Kidney glomerular epithelial cell (primary cell): Measurements from ENCODE around the gene FAM174B.

Experiments
- DNase-seq: peaks from one replicate; lab custom pipeline; 2025; lab: John Stamatoyannopoulos, UW

Gene FAM174B

DNA sequence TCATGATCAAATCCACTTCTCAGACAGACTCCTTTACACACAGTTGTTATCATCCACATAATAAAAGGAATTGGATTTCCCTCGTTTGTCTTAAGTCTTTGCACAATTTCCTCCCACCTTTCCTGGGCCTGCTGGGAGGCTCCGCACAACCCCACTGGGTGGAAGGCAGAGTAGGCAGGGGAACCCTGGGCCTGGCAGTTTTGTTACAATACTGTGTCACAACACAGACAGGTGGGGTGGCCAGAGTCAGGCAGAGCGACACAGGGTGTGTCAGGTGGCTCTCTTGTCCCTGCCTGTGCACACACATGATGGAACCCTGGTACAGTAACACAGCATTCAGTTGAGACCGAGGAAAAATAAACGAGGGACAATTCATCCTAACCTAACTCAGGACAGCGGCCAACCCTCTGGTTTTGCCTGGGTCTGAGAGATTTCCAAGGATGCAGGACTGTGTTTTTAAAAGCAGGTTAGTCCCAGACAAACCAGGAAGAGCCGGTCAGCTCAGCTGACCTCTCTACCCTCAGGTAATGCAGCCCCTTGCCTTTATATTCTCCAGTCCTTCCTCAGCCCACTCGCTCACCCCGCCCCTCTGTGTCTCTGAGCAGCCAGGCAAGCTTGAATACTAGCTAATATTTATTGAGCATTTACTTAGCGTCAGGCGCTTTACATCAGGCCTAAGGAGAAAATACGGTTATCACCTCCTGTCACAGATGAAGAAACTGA lies 8.8 kb upstream of the FAM174B start:
- DNase-seq: no peak

DNA sequence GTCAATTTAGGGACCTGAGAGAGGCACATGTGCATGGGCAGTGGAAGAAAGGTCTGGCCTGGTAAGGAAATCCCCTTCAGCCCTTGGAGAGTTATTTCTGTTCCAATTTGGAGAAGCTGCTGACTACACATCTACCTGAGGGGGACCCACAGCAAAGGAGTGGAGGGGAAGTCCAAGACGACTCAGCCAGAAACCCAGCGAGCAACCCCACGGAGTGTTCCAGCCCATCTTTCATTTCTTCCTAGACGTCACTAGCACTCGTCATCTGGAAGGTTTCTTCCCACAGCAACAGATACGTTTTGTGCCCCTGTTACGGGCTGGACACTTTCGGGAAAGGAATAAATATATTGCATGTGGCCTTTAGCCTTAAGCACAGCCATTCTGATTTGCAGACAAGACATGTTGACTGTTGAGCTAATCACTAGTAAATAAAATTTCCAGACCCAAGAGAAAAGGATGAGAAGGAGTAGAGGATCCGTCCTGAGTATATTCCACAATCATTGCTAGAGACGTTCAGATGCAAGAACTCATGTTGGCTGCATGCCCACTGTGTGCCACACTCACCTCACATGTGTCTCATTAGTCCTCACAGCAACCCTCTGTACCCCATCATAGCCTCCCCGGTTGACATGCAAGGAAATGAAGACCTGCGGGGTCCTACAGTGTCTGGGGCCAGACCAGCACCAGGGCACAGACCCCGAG lies 7.8 kb upstream of the FAM174B start:
- no peak for DNase-seq

DNA sequence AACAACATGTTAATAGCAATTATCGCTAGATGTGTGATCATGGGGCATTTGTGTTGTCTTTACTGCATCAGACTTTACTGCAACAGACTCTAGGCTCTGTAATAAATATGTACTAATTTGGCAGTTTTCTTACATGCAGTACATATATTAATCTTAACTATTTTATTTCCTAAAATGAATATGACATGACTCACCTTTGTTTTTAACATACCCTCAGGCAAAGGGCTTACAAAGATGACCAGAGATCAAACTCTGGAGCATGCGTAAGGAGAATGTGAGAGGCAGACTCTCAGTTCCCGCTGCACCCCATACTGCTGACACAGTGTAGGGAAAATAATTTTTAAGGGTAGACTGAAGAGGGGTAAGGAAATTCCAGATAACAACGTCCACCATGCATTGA lies 7.2 kb upstream of the FAM174B start:
- DNase-seq: no peak

DNA sequence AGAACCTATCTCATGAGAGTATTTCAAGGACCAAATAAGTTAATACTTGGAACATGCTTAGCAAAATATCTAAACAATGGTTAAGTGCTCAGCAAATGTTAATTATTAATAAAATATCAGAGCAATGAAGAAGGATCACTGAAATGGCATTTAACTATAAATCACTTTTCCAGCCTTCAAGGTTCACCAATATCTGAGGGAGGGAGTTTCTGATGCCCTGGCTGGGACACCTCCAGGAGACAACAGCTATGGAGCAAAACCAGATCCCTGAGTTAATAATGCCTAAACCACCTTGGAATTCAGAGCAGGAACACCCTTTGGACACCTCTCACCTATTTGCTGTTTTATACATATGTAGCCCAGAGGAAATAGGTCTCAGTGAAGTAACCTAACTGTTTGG lies 6.4 kb upstream of the FAM174B start:
- peak; percentile 57 for DNase-seq

DNA sequence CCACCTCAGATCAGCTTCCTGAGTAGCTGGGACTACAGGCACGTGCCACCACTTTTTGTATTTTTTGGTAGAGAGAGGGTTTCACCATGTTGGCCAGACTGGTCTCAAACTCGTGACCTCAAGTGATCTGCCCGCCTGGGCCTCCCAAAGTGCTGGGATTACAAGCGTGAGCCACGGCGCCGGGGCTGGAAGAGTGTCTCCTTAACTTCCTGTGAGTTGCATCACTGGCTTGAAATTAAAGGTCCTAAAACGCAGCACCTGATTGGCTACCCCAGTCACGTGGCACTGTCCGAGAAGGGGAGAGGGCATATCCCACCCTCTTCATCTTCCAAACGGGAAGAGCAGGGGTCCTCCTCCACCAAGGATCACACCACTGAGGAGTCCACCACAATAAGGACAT lies 5.5 kb upstream of the FAM174B start:
- DNase-seq: no peak

DNA sequence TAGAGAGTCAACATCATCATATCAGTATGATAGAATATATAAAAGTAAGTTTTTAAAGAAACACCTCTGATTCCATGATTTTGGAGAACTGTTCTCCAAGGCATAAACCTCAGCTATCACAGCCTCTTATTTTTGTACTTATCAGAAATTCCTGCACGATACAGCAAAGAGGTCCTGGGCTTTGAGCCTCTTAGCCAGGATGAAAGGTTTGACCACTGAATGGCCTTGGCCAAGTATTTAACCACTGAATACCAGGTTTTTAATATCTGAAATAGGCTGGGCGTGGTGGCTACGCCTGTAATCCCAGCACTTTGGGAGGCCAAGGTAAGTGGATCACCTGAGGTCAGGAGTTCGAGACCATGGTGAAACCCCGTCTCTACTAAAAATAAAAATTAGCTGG lies 1.9 kb upstream of the FAM174B start:
- no peak for DNase-seq

DNA sequence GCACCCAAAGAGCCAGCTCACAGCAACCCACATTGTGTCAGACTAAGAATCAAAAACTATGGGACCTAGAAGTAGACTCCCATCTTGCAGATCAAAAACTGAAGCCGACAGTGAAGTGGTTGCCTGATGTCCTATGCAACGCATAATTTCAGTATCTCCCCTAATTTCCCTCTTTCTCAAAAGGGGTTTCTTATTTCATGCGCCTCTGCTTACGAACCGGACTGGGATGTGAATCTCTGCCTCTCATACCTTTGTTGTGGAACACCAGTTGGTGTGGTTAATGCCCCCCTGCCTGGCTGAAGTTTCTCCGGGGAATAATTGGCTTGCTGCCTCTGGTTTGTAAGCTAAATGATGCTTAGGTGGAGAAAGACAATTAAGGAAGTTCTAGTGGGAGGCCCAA lies 514 bp upstream of the FAM174B start:
- DNase-seq: no peak

DNA sequence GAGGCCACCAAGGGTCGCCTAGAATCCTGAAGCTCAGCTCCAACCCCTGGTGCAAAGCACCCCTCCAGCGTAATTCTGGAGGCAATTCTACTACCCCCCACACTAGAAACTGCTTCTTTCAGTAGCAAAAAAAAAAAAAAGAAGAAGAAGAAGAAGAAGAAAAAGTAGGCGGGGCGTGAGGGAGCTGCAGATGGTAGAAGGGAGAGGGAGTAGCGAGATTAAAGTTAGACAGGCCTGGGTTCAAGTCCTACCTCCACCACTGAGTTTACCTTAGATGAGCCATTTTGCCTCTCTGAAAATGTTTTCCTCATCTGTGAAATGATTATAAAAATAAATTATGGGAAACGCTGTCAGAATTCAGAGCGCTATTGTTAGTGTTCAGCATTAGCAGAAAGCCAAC lies 913 bp downstream of the FAM174B start:
- DNase-seq: no peak

DNA sequence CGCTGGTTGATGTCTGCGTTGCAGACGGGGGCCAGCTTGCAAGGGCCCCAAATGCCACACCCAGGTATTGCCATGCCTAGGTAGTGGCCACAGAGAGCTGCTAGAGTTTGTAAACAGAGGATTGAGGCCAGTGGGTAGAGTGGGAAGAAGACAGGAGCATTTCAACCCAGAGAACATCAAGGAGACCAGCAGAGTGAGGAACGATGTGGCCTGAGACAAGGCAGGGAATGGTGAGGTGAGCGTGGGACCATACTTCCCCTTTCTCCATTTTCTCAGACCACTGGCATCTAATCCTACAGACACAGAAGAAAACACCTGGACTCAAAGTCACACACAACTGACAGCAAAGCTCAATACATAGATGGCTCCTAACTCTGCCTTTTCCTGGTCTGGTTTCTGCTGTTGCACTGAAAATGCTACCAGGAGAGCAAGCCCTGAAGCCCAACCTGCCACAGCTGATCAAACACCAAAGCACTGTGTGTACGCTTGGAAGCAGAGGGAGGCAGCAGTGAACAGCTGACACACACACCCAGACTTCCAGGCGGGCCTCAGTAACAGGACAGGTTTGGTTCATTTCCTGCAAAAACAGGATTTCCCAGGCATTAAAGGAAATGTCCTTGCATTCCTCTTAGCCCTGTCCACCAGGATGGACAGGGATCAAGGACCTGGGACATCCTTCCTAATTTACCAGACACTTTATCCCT lies 1.6 kb downstream of the FAM174B start:
- DNase-seq: peak; percentile 51

DNA sequence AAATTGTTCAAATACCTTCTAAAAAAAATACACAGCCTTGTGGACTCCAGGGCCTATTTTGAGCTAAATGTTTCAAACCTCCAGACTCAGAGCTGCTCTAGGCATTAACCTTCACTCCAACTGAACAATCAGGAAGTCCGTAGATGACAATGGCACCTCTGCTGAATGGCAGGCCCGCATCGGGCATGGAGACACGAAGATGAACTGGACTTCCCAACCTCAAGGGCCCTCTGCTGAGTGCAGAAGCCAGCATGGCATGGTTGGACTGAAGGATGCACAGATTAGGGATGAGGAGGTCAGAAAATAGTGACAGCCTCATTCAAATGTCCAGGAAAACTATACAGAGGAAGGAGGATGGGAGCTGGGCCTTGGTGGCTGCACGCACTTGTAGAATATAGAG lies 2.2 kb downstream of the FAM174B start:
- no peak for DNase-seq

DNA sequence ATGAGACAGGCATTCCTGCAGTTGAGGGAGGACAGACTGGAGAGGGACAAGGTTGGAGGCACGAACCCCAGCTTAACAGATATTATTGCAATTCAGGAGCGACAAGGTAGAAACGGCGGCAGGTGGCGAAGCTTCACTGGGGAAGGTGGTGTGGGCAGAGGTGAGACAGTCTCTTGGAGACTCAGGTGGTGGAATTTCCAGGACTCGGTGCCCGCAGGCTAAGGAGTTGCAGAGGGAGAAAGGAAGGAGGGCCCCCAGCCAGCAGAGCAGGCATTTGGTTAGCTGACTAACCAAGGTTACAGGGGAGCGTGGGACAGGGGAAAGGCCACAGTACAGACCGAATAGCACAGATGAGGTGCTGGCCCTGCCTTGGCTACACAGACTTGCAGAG lies 3.0 kb downstream of the FAM174B start:
- no peak for DNase-seq

DNA sequence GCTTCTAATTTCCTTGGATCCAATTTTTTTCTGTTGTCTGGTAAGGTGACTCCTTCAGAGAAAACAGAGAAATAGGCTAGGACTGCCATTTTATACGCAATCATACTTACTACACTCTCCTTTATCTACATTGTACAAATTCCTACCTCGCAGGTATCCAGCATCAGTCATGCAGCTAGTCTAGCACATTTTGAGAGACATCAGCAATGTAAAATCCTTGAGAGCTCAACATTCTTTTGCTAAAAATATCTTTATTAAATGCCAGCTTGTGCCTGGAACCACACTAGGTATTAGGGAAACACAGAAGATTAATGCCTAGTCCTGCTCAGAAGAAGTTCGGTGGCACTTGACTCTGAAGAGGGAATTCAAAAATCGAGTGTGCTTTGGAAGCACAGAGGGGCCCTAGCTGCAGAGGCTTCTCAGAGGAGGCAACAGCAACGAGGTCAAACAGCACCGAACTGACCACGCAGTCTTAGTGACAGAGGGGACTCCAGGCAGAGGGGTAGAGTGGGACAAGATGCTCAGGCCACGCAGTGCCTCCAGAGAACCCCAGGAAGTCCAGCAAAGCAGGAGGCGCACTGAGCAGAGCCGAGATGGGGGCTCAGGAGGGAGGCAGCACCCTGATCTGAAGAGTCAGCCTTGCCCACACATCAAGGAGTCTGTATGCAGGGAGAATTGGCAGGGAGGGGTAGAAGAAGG lies 3.5 kb downstream of the FAM174B start:
- DNase-seq: no peak

DNA sequence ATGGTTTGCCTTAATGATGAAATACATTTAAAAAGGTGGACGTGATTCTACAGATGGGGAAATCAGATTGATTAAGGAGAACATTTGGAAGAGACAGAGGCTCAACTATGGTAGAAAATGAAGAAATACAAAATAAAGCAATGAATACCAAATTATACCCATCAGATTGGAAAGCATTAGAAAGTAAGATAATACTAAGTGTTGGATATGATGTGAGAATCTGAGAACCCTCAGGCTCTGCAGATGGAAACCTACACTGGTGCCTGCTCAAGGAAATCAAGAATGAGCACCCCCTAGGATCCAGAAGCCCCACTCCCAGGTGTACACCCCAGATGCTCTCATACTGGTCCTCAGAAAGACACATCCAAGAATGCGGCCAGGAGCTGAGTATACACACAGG lies 4.6 kb downstream of the FAM174B start:
- no peak for DNase-seq

DNA sequence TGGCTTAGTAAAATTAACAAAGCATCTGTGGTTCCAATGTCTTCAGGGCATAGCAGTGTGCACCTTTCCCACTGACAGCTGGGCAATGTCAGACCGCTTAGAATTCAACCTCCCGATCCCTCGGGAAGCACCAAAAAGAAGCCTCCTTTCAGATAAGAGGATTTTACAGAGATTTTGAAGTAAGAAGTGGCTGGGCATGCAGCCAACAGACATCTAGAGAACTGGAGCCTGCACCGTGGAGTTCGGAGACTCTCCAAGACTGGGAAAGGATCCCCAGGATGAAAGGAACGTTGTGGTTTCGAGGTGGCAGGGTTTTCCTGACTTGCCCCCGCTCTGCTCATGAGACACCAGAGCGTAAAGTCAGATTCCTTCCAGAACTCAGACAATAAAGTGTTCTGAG lies 5.3 kb downstream of the FAM174B start:
- no peak for DNase-seq

DNA sequence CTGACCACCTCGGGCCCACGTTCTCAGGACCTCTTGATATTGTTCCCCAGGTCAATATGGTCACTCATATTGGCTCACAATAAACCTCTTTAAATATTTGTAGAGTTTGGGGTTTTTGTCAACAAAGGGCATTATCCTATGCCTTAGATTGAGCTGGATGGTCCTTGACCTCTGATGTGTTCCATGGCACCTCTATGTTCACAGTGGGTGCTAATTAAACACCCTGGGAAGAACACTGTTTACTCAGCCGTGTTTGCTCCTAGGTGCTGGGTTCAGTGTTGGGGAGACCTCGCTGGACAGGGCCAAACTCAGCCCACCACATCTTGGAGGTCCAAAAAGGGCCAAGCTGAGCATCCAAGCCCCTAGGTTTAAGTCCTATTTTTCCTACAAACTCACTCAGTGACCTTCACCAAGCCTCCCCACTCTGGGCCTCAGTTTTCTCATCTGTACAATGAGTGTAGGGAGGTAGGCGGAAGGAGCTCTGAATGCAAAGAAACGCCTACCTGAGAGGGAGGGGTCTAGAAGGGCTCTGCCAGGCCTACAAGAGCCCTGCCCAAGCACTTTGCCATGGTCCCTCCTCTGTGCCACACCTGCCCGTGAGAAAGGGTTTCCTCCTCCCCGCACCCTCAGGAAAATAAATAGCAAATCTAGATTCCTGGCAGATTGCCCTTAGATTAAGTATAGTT lies 7.2 kb downstream of the FAM174B start:
- no peak for DNase-seq

DNA sequence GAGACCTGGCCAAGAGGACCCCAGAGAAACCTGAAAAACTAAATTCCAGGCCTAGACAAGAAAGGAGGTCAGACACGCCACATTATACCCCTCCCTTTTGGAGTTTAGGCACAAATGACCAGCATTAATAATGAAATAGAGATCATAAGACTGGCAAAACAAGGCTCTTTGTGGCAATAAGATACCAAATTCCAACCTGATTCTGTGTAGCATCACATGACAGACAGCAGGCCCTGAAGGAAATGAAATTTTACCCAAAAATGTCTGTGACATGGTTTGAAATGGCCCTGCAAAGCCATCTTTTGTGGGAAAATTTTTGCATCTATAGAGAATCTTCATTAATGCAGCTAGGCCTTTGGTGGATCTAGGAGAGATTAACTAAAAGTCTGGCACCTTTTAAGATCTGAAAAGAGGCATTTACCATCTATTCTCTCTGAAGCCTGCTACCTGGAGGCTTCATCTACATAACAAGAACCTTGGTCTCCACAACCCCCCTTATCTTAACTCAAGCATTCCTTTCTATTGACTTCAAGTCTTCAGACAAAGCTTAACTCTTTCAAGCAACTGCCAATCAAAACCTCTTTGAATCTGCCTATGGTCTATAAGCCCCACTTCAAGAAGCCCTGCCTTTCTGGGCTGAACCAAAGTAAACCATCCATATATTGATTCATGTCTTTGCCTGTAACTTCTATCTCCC lies 8.0 kb downstream of the FAM174B start:
- DNase-seq: no peak

DNA sequence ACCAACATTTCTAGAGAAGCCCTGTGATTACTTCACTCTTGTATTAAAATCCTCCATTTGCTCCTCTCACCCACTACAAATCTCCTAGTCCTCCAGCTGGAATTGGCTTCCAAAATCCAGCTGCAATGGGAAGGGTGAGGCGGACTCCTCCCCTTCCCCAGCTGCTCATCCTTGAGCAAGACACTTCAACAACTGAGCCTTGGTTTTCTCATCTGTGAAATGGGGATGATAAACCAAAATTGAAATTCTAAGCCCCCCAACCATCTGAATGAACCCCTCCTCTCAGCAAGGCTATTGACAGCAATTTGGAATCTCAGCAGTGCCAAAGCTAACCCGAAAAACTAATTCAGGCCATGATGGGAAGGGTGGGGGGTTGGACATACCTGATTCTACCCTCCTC lies 9.4 kb downstream of the FAM174B start:
- DNase-seq: no peak

DNA sequence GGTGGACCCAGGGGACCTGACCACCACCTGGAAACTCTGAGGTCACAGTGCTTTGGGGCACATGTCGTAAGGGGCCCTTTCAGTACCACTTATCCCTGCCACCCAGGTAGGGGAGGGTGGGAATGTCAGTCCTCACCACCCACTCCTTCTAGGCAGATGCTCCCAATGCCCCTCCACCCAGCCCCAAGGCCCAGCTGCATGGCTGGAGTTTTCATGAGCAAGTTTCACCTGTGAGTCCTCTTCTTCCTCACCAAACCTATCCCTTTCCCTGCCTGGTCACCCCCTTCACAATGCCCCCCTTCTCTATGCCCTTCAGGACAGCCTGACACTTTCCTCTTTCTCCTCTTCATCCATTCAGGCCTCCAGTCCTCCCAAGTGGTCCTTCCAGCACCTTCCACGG lies 9.8 kb downstream of the FAM174B start:
- no peak for DNase-seq

DNA sequence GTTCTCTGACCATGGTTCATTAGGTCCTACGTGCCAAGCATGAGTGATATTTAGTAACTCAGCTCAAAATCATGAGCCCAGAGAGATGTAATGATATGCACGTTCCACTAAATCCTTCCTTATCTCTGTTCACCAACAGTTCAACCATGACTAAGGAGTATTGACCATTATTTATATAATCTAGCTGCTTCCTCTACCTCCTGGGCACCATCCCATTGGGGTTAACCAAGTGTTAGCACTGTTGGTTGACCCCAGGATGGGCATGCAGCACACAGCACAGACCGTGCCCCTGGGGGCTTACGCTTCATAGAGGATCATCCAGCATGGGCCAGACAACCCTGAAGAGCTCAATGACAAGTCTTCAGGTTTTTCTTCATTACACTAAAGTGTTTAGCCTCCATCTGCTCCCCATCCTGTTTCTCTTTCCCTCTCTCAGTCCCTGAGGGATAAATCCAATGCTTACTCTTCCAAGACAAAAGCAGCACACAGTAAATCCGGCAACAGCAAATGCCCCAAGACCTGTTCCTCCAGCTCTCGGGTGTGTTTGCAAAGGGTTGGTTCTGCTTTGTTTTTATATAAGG lies 10.4 kb downstream of the FAM174B start:
- peak; percentile 46 for DNase-seq

DNA sequence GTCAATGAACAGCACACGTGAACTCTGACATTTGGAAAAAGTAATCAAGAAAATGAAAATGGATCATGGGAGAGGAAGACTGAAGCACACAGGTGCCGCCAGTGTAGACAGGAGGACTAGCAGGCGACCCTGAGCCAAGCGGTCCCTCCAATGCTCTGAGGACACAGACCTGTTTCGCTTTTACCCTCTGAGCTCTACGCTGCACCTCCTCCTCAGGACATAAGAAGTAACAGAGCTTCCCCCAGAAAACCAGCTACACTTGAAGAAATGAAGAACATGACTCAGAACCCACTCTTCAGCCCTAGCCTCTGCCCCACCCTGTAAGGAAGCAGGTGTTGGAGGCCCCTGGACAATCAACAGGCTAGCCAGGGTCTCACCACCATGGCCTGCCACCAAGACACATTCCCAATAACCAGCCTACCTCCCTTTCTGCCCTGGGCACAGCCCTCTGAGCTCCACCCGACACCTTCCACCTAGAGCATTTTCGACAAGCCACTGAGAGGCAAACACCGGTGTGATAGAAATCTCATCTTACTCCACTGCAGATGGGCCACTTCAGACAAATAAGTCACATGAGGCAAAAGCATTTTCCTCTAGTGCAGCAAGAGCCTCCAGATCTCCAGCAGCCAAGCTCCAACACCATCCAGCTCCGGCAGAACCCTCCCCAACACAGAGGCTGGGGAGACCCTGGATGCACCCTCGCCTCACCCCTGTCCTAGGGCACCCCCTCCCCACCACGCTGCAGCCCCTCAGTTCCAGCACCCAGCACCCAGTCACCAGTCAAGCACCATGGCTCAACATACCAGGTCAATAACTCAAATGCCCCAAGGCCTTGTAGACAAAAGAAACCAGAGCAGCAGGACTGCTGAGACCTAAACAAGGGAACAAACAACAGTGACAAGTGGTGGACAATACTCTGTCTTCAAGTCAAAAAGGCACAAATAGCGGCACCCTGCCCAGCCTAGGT lies 11.4 kb downstream of the FAM174B start:
- DNase-seq: no peak
